ENCODE data around the gene TMEM107.

Gene TMEM107

GRCh38 chr17:8141741-8142140 lies 34.4 kb downstream of the TMEM107 start:
- Histone ChIP-seq H3K27me3 (ENCODE audit: insufficient read depth, poor library complexity, severe bottlenecking) (no peaks in the 10 kb centered on the region), H3K27ac (replicated peaks) (no peak overlapping the region)

DNA sequence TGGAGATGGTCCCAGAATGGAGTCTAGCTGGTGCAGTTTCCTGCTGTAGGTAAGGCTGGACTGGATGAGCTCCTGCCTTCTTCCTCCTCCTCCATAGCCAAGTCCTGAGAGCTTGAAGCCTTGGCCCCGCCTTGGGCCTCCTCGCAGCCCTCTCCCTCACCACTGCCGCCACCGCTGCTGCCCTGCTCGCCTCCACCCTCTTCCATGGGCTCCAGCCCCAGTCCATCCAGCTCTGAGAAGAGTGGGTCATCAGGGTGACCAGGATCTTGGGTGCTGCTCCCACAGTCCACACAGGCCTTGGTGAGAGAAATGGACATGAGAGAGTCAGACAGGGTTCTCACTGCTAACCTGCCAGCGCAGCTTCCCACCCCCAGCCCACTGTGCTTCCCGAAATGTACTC lies 35.1 kb downstream of the TMEM107 start:
- no peak for DNase-seq (ENCODE audit: low read depth in 1 of 2, low spot score in 1 of 2)
- TF ChIP-seq POLR2AphosphoS5 (IDR thresholded peaks at IDR 0.05; ENCODE audit: low read depth) (no peak), GABPA (IDR thresholded peaks at IDR 0.05; ENCODE audit: low read depth) (no peak), SPI1 (IDR thresholded peaks at IDR 0.05; ENCODE audit: borderline replicate concordance, low read depth) (no peak)
- TF ChIP-seq, protein P1, sequence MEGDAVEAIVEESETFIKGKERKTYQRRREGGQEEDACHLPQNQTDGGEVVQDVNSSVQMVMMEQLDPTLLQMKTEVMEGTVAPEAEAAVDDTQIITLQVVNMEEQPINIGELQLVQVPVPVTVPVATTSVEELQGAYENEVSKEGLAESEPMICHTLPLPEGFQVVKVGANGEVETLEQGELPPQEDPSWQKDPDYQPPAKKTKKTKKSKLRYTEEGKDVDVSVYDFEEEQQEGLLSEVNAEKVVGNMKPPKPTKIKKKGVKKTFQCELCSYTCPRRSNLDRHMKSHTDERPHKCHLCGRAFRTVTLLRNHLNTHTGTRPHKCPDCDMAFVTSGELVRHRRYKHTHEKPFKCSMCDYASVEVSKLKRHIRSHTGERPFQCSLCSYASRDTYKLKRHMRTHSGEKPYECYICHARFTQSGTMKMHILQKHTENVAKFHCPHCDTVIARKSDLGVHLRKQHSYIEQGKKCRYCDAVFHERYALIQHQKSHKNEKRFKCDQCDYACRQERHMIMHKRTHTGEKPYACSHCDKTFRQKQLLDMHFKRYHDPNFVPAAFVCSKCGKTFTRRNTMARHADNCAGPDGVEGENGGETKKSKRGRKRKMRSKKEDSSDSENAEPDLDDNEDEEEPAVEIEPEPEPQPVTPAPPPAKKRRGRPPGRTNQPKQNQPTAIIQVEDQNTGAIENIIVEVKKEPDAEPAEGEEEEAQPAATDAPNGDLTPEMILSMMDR (IDR thresholded peaks at IDR 0.05; ENCODE audit: insufficient read depth, low read length): no peak
- TF ChIP-seq, protein P2, sequence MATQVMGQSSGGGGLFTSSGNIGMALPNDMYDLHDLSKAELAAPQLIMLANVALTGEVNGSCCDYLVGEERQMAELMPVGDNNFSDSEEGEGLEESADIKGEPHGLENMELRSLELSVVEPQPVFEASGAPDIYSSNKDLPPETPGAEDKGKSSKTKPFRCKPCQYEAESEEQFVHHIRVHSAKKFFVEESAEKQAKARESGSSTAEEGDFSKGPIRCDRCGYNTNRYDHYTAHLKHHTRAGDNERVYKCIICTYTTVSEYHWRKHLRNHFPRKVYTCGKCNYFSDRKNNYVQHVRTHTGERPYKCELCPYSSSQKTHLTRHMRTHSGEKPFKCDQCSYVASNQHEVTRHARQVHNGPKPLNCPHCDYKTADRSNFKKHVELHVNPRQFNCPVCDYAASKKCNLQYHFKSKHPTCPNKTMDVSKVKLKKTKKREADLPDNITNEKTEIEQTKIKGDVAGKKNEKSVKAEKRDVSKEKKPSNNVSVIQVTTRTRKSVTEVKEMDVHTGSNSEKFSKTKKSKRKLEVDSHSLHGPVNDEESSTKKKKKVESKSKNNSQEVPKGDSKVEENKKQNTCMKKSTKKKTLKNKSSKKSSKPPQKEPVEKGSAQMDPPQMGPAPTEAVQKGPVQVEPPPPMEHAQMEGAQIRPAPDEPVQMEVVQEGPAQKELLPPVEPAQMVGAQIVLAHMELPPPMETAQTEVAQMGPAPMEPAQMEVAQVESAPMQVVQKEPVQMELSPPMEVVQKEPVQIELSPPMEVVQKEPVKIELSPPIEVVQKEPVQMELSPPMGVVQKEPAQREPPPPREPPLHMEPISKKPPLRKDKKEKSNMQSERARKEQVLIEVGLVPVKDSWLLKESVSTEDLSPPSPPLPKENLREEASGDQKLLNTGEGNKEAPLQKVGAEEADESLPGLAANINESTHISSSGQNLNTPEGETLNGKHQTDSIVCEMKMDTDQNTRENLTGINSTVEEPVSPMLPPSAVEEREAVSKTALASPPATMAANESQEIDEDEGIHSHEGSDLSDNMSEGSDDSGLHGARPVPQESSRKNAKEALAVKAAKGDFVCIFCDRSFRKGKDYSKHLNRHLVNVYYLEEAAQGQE (IDR thresholded peaks at IDR 0.05; ENCODE audit: insufficient replicate concordance, low read depth): no peak
- Histone ChIP-seq H3K27me3 (ENCODE audit: insufficient read depth, poor library complexity, severe bottlenecking) (no peaks in the 10 kb centered on the region), H3K27ac (replicated peaks) (no peak overlapping the region), H3K4me3 (replicated peaks; ENCODE audit: insufficient read depth, low read length) (no peak overlapping the region)

More at GRCh38 chr17:8141741-8142140, 34.4 kb downstream of the TMEM107 start:
- TF ChIP-seq, protein P1 (IDR thresholded peaks at IDR 0.05; ENCODE audit: insufficient read depth, low read length): no peak
- TF ChIP-seq POLR2AphosphoS5 (IDR thresholded peaks at IDR 0.05; ENCODE audit: low read depth): no peak
- TF ChIP-seq GABPA (IDR thresholded peaks at IDR 0.05; ENCODE audit: low read depth): no peak
- TF ChIP-seq, protein P2 (IDR thresholded peaks at IDR 0.05; ENCODE audit: insufficient replicate concordance, low read depth): no peak
- H3K4me3 ChIP-seq (replicated peaks; ENCODE audit: insufficient read depth, low read length): no peak overlapping the region
- no peak for DNase-seq (ENCODE audit: low read depth in 1 of 2, low spot score in 1 of 2)

DNA sequence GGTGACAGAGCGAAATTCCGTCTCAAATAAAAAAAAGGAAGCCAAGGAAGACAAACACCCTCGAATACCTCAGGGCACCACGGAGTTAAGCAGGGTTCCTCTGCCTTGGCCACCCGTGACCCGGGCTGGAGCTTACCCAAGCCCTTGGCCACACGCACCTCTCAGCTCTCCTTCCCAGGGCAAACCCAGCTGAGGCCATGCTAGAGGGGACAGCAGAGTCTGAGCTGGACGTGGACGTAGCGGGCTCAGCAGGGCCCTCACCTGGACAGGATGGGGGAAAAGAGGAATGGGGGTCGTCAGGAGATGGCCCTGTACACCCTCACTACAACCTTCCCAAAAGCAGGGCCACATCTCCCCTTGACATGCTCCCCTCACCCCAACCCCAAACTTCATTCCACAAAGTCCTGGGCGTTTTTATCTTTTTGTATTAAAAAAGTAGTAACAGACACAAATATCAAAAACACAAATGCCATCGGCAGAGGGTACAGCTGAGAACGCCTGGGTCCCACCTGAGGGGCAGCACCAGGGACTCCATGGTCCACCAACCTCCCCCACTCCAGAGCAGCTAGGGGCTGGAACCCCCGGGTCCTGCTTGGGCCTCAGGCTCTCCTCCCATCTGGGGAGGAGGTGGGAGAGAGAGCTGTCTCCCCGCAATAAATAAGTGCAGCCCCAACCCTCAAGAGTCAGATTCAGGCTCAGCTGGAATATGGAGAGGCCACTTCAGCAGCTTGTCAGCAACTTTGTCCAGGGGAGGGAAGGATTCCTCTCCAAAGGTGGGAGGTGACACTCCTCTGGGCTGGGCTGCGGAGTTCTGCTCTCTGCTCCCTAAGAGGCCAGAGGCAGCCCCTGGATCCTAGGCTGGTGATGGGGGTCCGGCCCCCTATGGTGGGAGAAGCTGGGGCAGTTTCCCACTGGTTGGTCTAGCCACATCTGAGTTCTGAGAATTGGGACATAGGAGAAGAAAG lies 35.8 kb downstream of the TMEM107 start:
- no peak for TF ChIP-seq SPI1 (IDR thresholded peaks at IDR 0.05; ENCODE audit: borderline replicate concordance, low read depth)
- TF ChIP-seq POLR2AphosphoS5 (IDR thresholded peaks at IDR 0.05; ENCODE audit: low read depth): no peak
- no peak for TF ChIP-seq GABPA (IDR thresholded peaks at IDR 0.05; ENCODE audit: low read depth)
- TF ChIP-seq, protein P1 (IDR thresholded peaks at IDR 0.05; ENCODE audit: insufficient read depth, low read length): no peak
- TF ChIP-seq, protein P2 (IDR thresholded peaks at IDR 0.05; ENCODE audit: insufficient replicate concordance, low read depth): no peak
- Histone ChIP-seq H3K4me3 (replicated peaks; ENCODE audit: insufficient read depth, low read length) (no peak overlapping the region), H3K27ac (replicated peaks) (no peak overlapping the region), H3K27me3 (ENCODE audit: insufficient read depth, poor library complexity, severe bottlenecking) (no peaks in the 10 kb centered on the region)
- no peak for DNase-seq (ENCODE audit: low read depth in 1 of 2, low spot score in 1 of 2)

Measured in HL-60 (cell line).